Testis (tissue), 3 donors: ENCODE data around the gene SLC22A16. TPM values are rescaled to one million over a fixed set of nuclear protein-coding genes. Genes with fewer than 3 reads are reported as not detected.
"Not testable (repeated sequence)": the region's sequence is repeated elsewhere in the genome, so short reads cannot be mapped to it uniquely, and the experiment has no call there.

Source experiments
- DNase-seq: peaks from one replicate; pipeline ENCODE4 v3.0.0-alpha.2; 2019
- H3K27ac ChIP-seq, 2 donors: fragments of 200-600 bp; sonication (generic); one replicate each; pipeline ENCODE4 v1.5.1; 2019
- H3K27me3 ChIP-seq: fragments of 200-600 bp; sonication (generic); one replicate; pipeline ENCODE4 v1.5.1; 2019
- H3K36me3 ChIP-seq: fragments of 200-600 bp; sonication (generic); one replicate; pipeline ENCODE4 v1.5.1; 2017; ENCODE audit warnings: low read depth; ENCODE audit errors: missing control alignments
- H3K4me1 ChIP-seq: fragments of 200-600 bp; sonication (generic); one replicate; pipeline ENCODE4 v1.5.1; 2019
- H3K4me3 ChIP-seq, 2 donors: fragments of 200-600 bp; sonication (generic); one replicate each; pipeline ENCODE4 v1.5.1; 2017 to 2019
- H3K9me3 ChIP-seq: fragments of 200-600 bp; sonication (generic); one replicate; pipeline ENCODE4 v1.5.1; 2017
- POLR2A ChIP-seq: fragments of 450-650 bp; IDR thresholded peaks from one replicate; pipeline ENCODE4 v1.6.1; 2017; ENCODE audit warnings: antibody characterized with exemption, mild to moderate bottlenecking, moderate library complexity
- WGBS, 2 donors: methylation state at CpG; one replicate each; pipeline ENCODE4 v1.1.5; 2018; 5-methylcytosine and 5-hydroxymethylcytosine counted together
- intact Hi-C: fragments of 100-400 bp; cut with DNase I; formaldehyde crosslinking; loops from one replicate; pipeline ENCODE4 v1.15.1; 2023; ENCODE audit warnings: low total_unique reads
- polyA plus RNA-seq: library from polyadenylated mRNA; stranded (reverse); fragments of 350-450 nt; fragmentation: Illumina TruSeq; extraction: RNeasy Lipid Tissue Mini Kit (QIAGEN cat#74804); gene quantifications from one replicate; pipeline ENCODE4 v1.2.3, GENCODE V29; 2014; ENCODE audit warnings: low read depth, low replicate concordance; ENCODE audit not compliant: insufficient read depth
- total RNA-seq, 2 donors: library from RNA; depleted of rRNA; stranded (reverse); fragments of >200 nt; gene quantifications; one replicate each; pipeline ENCODE4 v1.2.3, GENCODE V29; 2016
- TF ChIP-seq, protein P1 (sequence below), 3 experiments: fragments of 450-650 bp in 2 of 3; fragments of 200-600 bp in 1 of 3; sonication (generic) in 1 of 3; IDR thresholded peaks; one replicate each; pipeline ENCODE4 v1.5.1; 2016 to 2019; ENCODE audit warnings: antibody characterized with exemption in 3 of 3, mild to moderate bottlenecking in 2 of 3, moderate library complexity in 1 of 3

Gene SLC22A16
- total and polyA plus RNA-seq, 3 donors from 2014 or later: 17.2 to 49.5 (median 25.0) TPM

GRCh38 chr6:110457567-110458175, 18.7 kb downstream of the SLC22A16 start:
- H3K36me3 ChIP-seq, H3K9me3 ChIP-seq, intact Hi-C loops, H3K4me3 ChIP-seq, H3K4me1 ChIP-seq, H3K27ac ChIP-seq, H3K27me3 ChIP-seq: not testable (repeated sequence)
- WGBS, 2 donors: 83 to 85% methylated on average over 8 of the region's 8 CpGs
- TF ChIP-seq, protein P1, sequence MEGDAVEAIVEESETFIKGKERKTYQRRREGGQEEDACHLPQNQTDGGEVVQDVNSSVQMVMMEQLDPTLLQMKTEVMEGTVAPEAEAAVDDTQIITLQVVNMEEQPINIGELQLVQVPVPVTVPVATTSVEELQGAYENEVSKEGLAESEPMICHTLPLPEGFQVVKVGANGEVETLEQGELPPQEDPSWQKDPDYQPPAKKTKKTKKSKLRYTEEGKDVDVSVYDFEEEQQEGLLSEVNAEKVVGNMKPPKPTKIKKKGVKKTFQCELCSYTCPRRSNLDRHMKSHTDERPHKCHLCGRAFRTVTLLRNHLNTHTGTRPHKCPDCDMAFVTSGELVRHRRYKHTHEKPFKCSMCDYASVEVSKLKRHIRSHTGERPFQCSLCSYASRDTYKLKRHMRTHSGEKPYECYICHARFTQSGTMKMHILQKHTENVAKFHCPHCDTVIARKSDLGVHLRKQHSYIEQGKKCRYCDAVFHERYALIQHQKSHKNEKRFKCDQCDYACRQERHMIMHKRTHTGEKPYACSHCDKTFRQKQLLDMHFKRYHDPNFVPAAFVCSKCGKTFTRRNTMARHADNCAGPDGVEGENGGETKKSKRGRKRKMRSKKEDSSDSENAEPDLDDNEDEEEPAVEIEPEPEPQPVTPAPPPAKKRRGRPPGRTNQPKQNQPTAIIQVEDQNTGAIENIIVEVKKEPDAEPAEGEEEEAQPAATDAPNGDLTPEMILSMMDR (IDR thresholded peaks at IDR 0.05): peak in 1 of 3 experiments; percentile 18
- DNase-seq: peak; percentile 43

DNA sequence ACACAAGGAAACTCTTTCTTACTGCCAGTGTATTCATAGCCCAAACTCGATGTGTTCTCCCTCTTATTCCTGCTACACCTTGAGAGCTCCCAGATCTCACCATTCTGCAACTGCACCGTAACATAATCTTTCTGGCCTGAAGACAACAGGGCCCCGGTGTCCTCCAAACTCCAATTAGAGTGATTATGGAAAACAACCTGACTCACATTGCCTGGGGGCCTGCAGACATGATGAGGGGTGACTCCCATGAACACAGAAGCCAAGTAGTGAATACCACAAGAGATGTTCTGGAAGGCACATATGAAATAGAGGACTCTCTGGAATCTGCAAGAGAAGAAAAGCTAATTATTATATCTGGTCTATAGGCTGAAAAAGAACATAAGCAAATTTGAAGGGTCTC, 19.7 kb downstream of the SLC22A16 start:
- 93 to 96% methylated on average over 3 of the region's 3 CpGs for WGBS, 2 donors
- no peaks in the 10 kb centered on the region for H3K27me3 ChIP-seq
- H3K4me3 ChIP-seq: no peak overlapping the region
- H3K4me1 ChIP-seq: no peaks in the 10 kb centered on the region
- TF ChIP-seq, protein P1 (IDR thresholded peaks at IDR 0.05): no peak
- no peak for TF ChIP-seq POLR2A
- intact Hi-C loops: no loop called here
- DNase-seq: no peak
- H3K9me3 ChIP-seq: no peaks in the 10 kb centered on the region
- no peak overlapping the region for H3K27ac ChIP-seq
- no peaks in the 10 kb centered on the region for H3K36me3 ChIP-seq

GRCh38 chr6:110449541-110449895, 26.9 kb downstream of the SLC22A16 start:
- H3K27me3 ChIP-seq: no peaks in the 10 kb centered on the region
- intact Hi-C loops: no loop called here
- no peak overlapping the region for H3K4me3 ChIP-seq
- no peaks in the 10 kb centered on the region for H3K4me1 ChIP-seq
- WGBS, 2 donors: 71 to 76% methylated on average over 4 of the region's 4 CpGs
- no peak overlapping the region for H3K27ac ChIP-seq
- no peaks in the 10 kb centered on the region for H3K9me3 ChIP-seq
- DNase-seq: no peak
- TF ChIP-seq POLR2A: no peak
- TF ChIP-seq, protein P1 (IDR thresholded peaks at IDR 0.05): no peak
- H3K36me3 ChIP-seq: no peaks in the 10 kb centered on the region

DNA sequence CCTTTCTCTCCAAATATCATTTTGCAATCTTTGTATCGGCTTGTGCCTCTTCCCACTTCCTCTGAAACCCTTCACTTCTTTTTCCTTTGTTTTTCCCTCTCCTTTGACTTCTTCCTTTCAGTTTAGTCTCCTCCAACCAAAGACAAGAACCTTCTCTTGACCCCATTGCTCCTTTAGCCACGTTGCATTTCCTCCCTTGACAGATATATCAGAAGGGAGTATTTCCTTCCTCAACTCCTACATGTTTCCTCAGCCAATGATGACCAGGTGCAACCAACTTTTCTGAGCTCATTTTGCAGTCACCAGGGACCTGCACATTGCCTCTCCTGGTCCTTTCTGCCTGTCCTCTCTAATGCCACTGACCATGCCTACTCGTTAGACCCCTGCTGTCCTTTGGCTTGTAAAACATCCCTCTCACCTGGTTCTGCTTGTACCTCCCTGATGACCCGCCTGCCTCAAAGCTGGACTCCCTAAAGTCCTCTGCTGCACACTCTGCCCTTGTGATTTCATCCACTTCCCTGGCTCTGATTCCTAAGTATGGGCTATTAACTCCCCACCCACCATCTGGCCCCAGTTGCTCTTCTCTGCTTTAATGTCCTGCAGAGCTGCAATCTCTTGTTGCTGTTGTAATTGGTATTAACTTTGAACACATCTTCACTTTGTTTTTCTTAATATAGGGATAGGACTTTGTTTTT, 27.4 kb downstream of the SLC22A16 start:
- DNase-seq: no peak
- intact Hi-C loops: no loop called here

More for the DNA sequence above, 27.4 kb downstream of the SLC22A16 start:
- H3K4me1 ChIP-seq: no peaks in the 10 kb centered on the region
- H3K27ac ChIP-seq: no peak overlapping the region
- no peak for TF ChIP-seq POLR2A
- TF ChIP-seq, protein P1 (IDR thresholded peaks at IDR 0.05): no peak
- 53 to 57% methylated on average over 4 of the region's 4 CpGs for WGBS, 2 donors
- no peaks in the 10 kb centered on the region for H3K9me3 ChIP-seq
- H3K4me3 ChIP-seq: no peak overlapping the region
- H3K36me3 ChIP-seq: no peaks in the 10 kb centered on the region
- H3K27me3 ChIP-seq: no peaks in the 10 kb centered on the region
